ENCODE data around the gene GTPBP10. TPM values are rescaled to one million over a fixed set of nuclear protein-coding genes. Genes with fewer than 3 reads are reported as not detected.

Gene GTPBP10
- total RNA-seq, 1 donor from 2014 or later, result 4.5 TPM

GRCh38 chr7:90413185-90413528, 66.6 kb downstream of the GTPBP10 start:
- Histone ChIP-seq H3K27ac (no peak overlapping the region), H3K9me3 (no peaks in the 10 kb centered on the region), H3K27me3 (no peaks in the 10 kb centered on the region), H3K36me3 (peaks cover 6 to 39% of the 10 kb centered on the region in 2 donors), H3K4me1 (no peaks in the 10 kb centered on the region), H3K4me3 (no peak overlapping the region)
- intact Hi-C loops (cut with DNase I), result no loop called here
- DNase-seq (ENCODE audit: low spot score in 2 of 2), result no peak
- TF ChIP-seq, protein P1, sequence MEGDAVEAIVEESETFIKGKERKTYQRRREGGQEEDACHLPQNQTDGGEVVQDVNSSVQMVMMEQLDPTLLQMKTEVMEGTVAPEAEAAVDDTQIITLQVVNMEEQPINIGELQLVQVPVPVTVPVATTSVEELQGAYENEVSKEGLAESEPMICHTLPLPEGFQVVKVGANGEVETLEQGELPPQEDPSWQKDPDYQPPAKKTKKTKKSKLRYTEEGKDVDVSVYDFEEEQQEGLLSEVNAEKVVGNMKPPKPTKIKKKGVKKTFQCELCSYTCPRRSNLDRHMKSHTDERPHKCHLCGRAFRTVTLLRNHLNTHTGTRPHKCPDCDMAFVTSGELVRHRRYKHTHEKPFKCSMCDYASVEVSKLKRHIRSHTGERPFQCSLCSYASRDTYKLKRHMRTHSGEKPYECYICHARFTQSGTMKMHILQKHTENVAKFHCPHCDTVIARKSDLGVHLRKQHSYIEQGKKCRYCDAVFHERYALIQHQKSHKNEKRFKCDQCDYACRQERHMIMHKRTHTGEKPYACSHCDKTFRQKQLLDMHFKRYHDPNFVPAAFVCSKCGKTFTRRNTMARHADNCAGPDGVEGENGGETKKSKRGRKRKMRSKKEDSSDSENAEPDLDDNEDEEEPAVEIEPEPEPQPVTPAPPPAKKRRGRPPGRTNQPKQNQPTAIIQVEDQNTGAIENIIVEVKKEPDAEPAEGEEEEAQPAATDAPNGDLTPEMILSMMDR (IDR thresholded peaks at IDR 0.05), result no peak

GRCh38 chr7:90421651-90422050, 75.1 kb downstream of the GTPBP10 start:
- H3K9me3 ChIP-seq, result no peaks in the 10 kb centered on the region
- intact Hi-C loops (cut with DNase I), result no loop called here
- H3K36me3 ChIP-seq, result no peaks in the 10 kb centered on the region
- no peak for DNase-seq (ENCODE audit: low spot score in 2 of 2)
- H3K27me3 ChIP-seq, result no peaks in the 10 kb centered on the region
- no peak overlapping the region for H3K27ac ChIP-seq
- H3K4me3 ChIP-seq, result no peak overlapping the region
- TF ChIP-seq, protein P1 (IDR thresholded peaks at IDR 0.05), result no peak
- no peaks in the 10 kb centered on the region for H3K4me1 ChIP-seq

GRCh38 chr7:90424720-90425119, 78.2 kb downstream of the GTPBP10 start:
- intact Hi-C loops (cut with DNase I), result loop anchor here (5.0 kb wide), 2 partner anchors 112 to 162 kb away; no protein-coding TSS in a partner anchor
- no peaks in the 10 kb centered on the region for H3K36me3 ChIP-seq
- no peak overlapping the region for H3K27ac ChIP-seq
- TF ChIP-seq, protein P1 (IDR thresholded peaks at IDR 0.05), result no peak
- no peaks in the 10 kb centered on the region for H3K4me1 ChIP-seq
- DNase-seq (ENCODE audit: low spot score in 2 of 2), result no peak
- H3K4me3 ChIP-seq, result no peak overlapping the region
- no peaks in the 10 kb centered on the region for H3K9me3 ChIP-seq
- no peaks in the 10 kb centered on the region for H3K27me3 ChIP-seq

GRCh38 chr7:90425376-90425775, 78.9 kb downstream of the GTPBP10 start:
- Histone ChIP-seq H3K27ac (no peak overlapping the region), H3K4me1 (no peaks in the 10 kb centered on the region), H3K4me3 (no peak overlapping the region), H3K27me3 (no peaks in the 10 kb centered on the region), H3K36me3 (no peaks in the 10 kb centered on the region), H3K9me3 (no peaks in the 10 kb centered on the region)
- DNase-seq (ENCODE audit: low spot score in 2 of 2), result no peak
- TF ChIP-seq, protein P1 (IDR thresholded peaks at IDR 0.05), result no peak
- intact Hi-C loops (cut with DNase I), result loop anchor here (5.0 kb wide), 2 partner anchors 113 to 163 kb away; no protein-coding TSS in a partner anchor

GRCh38 chr7:90430614-90431460, 84.3 kb downstream of the GTPBP10 start:
- H3K9me3 ChIP-seq, result no peaks in the 10 kb centered on the region
- TF ChIP-seq, protein P1 (IDR thresholded peaks at IDR 0.05), result no peak
- H3K4me1 ChIP-seq, result no peaks in the 10 kb centered on the region
- no peak overlapping the region for H3K27ac ChIP-seq
- no peaks in the 10 kb centered on the region for H3K36me3 ChIP-seq
- H3K27me3 ChIP-seq, result no peaks in the 10 kb centered on the region
- no peak for DNase-seq (ENCODE audit: low spot score in 2 of 2)
- H3K4me3 ChIP-seq, result no peak overlapping the region
- intact Hi-C loops (cut with DNase I), result no loop called here
